Effector memory CD8-positive, alpha-beta T cell (primary cell): Measurements from ENCODE around the gene APOL3.
"Not testable (repeated sequence)": the region's sequence is repeated elsewhere in the genome, so short reads cannot be mapped to it uniquely, and the experiment has no call there.

Source experiments
- ATAC-seq: fragments of 150-1000 bp; cut with Tn5 transposase; replicated peaks from 2 replicates; pipeline ENCODE4 v1.10.0; 2021; ENCODE audit warnings: mild to moderate bottlenecking, moderate library complexity
- DNase-seq, 3 experiments: peaks; one replicate each; pipeline ENCODE4 v3.0.0; 2021
- H3K27ac Mint-ChIP-seq, 2 donors: one replicate each; pipeline ENCODE4 v1.8.0; 2022; ENCODE audit warnings: mild to moderate bottlenecking in 2 of 2, mixed read lengths in 2 of 2, moderate library complexity in 2 of 2
- H3K27me3 Mint-ChIP-seq, 2 donors: one replicate each; pipeline ENCODE4 v1.8.0; 2022; ENCODE audit warnings: mixed read lengths in 2 of 2
- H3K36me3 Mint-ChIP-seq: one replicate; pipeline ENCODE4 v1.8.0; 2022; ENCODE audit warnings: mild to moderate bottlenecking, moderate library complexity, mixed read lengths; ENCODE audit not compliant: insufficient read depth
- H3K4me1 Mint-ChIP-seq, 2 donors: one replicate each; pipeline ENCODE4 v1.8.0; 2022; ENCODE audit warnings: low read depth in 2 of 2, mixed read lengths in 2 of 2
- H3K4me3 Mint-ChIP-seq, 2 donors: one replicate each; pipeline ENCODE4 v1.8.0; 2022; ENCODE audit warnings: mild to moderate bottlenecking in 2 of 2, mixed read lengths in 2 of 2, moderate library complexity in 2 of 2
- H3K9me3 Mint-ChIP-seq, 2 donors: one replicate each; pipeline ENCODE4 v1.8.0; 2022; ENCODE audit warnings: mixed read lengths in 2 of 2

APOL3 gene

DNA sequence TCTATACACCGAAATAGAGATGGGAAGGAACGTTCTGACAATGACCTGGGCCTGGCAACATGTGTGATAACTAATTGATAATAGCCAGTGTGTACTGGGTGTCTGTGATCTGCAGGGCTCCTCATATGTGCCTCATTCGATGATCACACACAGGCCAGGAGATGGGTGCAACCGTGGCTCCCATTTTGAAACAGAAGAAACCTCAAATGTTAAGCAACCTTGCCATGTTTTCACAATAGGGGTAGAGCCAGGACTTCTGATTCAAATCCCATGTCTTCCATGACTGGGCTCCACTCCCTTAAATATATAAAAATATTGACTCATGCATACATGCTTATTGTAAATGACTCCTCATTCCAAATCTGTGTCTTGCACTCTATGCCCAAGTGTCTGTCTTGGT is 11.1 kb downstream of the APOL3 start:
- DNase-seq: no peak
- Mint-ChIP-seq H3K36me3 (peaks cover 87% of the 10 kb centered on the region), H3K27ac (peak overlapping the region; percentile 96 to 98), H3K4me1 (peaks cover 56 to 58% of the 10 kb centered on the region in 2 donors), H3K9me3 (no peaks in the 10 kb centered on the region), H3K27me3 (no peaks in the 10 kb centered on the region), H3K4me3 (no peak overlapping the region)
- no peak for ATAC-seq

DNA sequence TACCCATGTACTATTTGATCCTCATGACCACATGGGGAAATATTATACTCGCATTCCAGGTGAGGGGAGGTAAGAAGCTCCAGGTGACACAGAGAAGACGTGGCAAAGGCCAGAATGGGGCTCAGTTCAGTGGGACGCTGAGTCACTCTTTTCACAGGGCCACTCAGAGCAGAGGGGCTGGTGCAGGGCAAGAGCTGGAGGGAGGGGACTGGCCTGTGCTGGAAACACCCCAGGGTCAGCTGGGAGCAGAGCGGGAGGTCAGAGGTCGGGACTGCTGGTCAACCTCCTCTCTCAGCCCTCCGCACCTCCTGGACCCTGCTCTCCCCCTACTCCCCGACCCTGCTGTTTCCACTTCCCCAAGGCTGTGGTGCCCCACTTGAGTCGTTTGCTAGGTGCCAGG is 12.1 kb downstream of the APOL3 start:
- Mint-ChIP-seq H3K27ac (peak overlapping the region; percentile 75 to 98), H3K9me3 (no peaks in the 10 kb centered on the region), H3K36me3 (peaks cover 89% of the 10 kb centered on the region), H3K4me3 (peak overlapping the region in 1 of 2 donors; percentile 10), H3K27me3 (no peaks in the 10 kb centered on the region), H3K4me1 (peaks cover 51 to 53% of the 10 kb centered on the region in 2 donors)
- no peak for DNase-seq
- no peak for ATAC-seq

DNA sequence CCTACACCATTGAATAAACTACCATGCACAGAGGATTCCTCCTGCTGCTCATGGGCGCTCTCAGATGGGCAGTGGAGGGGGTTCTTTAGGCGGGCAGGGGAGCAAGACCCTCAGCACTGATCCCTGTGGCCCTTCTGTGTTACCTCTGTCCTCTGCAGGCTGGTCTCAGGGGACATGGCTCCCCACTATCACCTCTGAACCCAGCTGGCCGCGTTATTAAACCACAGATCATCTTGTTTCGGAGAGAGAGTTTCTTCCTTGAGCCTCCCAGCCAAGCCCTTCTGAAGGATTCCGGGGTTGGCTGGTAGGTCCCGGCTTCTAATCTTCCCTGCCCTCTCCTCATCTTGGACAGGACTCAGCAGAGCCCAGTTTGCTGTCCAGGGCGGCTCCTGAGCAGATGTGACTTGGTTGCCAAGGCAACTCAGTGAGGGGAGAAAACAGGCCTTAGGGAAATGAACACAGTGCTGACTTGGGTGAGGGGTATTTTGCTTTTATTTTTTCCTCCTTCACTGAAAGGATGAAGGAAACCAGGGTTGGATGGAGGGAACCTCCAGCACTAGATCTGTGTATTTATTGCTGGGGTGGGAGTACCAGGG is 13.3 kb downstream of the APOL3 start:
- peak overlapping the region; percentile 75 to 98 for H3K27ac Mint-ChIP-seq
- H3K4me1 Mint-ChIP-seq: peaks cover 43 to 57% of the 10 kb centered on the region in 2 donors
- ATAC-seq: no peak
- peaks cover 97% of the 10 kb centered on the region for H3K36me3 Mint-ChIP-seq
- H3K27me3 Mint-ChIP-seq: no peaks in the 10 kb centered on the region
- H3K9me3 Mint-ChIP-seq: no peaks in the 10 kb centered on the region
- no peak overlapping the region for H3K4me3 Mint-ChIP-seq
- DNase-seq: no peak

DNA sequence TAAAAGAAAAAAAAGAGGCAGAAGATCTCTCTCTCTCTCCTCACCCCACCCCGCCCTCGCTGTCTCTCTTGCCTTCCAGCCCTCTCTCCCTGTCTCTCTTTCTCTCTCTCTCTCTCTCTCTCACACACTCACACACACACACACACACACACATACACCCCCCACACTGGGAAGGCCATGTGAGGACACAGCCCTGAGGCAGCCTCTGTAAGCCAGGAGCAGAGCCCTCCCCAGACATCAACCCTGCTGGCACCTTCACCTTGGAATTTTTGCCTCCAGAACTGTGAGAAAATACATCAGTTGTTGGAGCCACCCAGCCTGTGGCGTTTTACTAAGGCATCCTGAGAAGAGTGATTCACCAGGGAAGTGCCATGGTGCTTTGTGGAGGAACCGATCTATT is 14.7 kb downstream of the APOL3 start:
- Mint-ChIP-seq H3K36me3 (peaks cover 97% of the 10 kb centered on the region), H3K4me1 (peaks cover 29 to 50% of the 10 kb centered on the region in 2 donors), H3K27ac (peak overlapping the region; percentile 14 to 55), H3K27me3 (no peaks in the 10 kb centered on the region), H3K4me3 (no peak overlapping the region), H3K9me3 (no peaks in the 10 kb centered on the region)
- ATAC-seq: no peak
- DNase-seq: no peak

DNA sequence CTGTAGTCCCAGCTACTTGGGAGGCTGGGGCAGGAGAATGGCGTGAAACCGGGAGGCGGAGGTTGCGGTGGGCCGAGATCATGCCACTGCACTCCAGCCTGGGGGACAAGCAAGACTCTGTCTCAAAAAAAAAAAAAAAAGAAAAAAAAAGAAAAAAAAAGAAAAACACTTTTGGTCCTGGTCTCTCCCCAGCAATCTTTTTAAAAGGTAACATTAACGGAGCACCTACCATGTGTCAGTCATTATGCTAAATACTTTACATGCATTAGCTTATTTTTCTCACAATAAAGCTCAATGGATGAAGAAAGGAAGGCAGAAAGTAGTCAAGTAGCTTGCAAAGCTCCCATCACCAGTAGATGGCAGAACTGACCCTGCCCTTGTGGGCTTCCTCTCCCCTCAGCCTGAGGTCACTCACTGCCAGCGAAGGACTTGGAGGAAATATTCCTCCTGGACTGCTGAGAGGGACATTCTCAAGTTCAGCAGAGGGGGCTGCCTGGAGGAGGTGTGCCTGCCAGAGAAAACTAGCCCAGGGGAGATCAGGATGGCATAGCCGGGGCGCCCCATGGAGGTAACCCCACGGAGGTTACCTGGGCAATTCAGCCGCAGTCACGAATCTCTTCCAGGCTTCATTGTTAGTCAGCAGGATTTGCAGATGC is 15.5 kb downstream of the APOL3 start:
- Mint-ChIP-seq H3K27me3 (no peaks in the 10 kb centered on the region), H3K27ac (peak overlapping the region; percentile 14 to 86), H3K36me3 (peaks cover 97% of the 10 kb centered on the region), H3K9me3 (no peaks in the 10 kb centered on the region), H3K4me1 (peaks cover 21 to 46% of the 10 kb centered on the region in 2 donors), H3K4me3 (peak overlapping the region in 1 of 2 donors; percentile 17)
- ATAC-seq (peak; percentile 60), DNase-seq (no peak)

DNA sequence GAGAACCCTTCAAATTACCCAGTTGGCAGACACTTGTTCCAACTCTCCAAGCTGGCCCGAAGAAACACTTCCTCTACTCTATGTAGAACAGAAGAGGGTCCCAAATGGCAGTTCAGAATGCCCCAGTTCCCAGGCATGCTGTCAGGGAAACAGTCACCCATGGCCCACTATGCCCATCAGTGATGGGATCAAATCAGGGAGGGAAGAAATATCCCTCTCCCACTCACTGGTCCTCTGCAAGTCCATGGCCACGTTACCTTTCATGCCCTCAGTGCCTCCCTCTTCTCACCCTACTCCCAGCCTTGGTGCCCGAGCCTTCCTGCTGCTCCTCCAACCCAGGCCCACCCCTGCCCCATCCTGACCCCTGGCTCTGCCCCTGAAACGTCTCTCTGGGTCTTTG is 16.6 kb downstream of the APOL3 start:
- Mint-ChIP-seq H3K27ac (peak overlapping the region; percentile 64 to 86), H3K27me3 (no peaks in the 10 kb centered on the region), H3K9me3 (no peaks in the 10 kb centered on the region), H3K4me3 (no peak overlapping the region), H3K4me1 (peaks cover 17 to 41% of the 10 kb centered on the region in 2 donors), H3K36me3 (peaks cover 93% of the 10 kb centered on the region)
- ATAC-seq (no peak), DNase-seq (no peak)

DNA sequence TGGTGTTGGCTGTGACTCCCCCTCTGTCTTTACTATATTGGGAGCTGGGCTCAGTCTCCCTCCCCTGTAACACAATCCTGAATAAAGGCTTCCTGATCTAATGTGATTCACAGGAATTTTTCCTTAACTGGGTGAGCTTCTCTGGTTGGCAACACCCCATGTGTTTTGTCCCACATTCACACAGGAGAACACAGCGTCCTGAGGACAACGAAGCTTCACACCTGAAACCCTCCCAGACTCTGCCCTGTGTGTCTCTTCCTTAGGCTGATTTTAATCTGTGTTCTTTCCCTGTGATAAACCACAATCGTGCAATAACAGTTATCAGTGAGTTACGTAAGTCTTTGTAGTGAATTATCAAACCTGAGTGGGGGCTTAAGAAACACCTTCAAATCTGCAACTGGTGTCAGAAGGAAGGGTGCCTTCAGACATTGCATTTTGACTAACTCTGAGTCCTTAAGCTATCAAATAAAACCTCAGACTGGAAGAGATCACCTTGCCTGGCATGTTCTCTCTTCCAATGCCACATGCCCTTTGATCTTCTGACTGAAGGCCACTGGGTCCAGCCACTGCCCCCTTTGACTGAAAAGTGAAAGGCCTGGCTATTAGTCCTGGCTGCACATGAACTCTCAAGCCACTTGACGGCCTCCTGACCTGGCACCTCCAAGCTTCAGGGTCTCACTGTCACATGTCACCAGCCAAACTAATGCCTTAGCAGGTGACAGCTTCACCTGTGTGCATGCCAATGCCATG is 17.3 kb downstream of the APOL3 start:
- DNase-seq: no peak
- H3K36me3 Mint-ChIP-seq: peaks cover 86% of the 10 kb centered on the region
- ATAC-seq: peak; percentile 22
- H3K4me3 Mint-ChIP-seq: no peak overlapping the region
- H3K27ac Mint-ChIP-seq: peak overlapping the region; percentile 60 to 86
- no peaks in the 10 kb centered on the region for H3K9me3 Mint-ChIP-seq
- peaks cover 17 to 37% of the 10 kb centered on the region in 2 donors for H3K4me1 Mint-ChIP-seq
- no peaks in the 10 kb centered on the region for H3K27me3 Mint-ChIP-seq

DNA sequence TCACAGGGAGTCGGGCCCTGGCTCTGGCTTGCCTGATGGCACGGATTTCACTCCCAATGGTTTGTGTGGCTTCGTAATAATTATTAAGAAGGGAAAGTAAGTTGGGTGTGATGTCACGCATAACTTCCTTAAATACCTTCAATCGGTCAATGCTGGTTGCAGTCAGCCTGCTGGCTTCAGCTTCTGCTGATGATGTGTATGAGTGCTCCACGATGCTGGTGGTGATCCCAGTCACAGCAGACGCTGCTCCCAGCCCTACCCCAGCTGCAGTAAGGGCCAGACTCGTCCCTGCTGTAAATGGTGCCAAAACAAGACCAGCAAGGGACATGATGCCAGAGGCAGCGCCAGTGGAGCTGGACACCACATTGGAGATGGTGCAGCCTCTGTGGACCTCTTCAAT is 19.1 kb downstream of the APOL3 start:
- ATAC-seq: no peak
- no peak for DNase-seq
- Mint-ChIP-seq H3K4me3 (no peak overlapping the region), H3K27ac (peak overlapping the region; percentile 60 to 86), H3K9me3 (no peaks in the 10 kb centered on the region), H3K36me3 (peaks cover 69% of the 10 kb centered on the region), H3K4me1 (peaks cover 9 to 33% of the 10 kb centered on the region in 2 donors), H3K27me3 (no peaks in the 10 kb centered on the region)

DNA sequence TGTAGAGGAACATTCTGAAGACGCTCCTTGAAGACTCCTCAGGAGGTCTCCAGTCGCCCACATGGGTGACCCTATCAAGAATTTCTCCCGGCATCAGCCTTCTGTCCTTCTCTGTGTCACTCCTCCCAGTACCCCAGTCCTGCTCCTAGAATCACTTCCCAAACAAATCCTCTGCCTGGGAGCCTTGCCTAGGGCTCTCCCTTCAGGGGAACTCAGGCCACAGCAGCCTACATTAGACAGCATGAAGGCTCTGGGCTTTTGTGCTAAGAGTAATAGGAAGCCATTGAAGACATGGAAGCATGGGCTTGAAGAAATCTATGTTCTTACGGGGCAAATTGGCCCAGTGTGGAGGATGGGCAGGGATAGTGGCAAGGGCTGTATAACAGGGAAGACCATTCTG is 21.8 kb downstream of the APOL3 start:
- H3K27ac Mint-ChIP-seq: peak overlapping the region; percentile 74 to 85
- H3K4me1 Mint-ChIP-seq: peaks cover 0 to 28% of the 10 kb centered on the region in 2 donors
- ATAC-seq: not testable (repeated sequence)

DNA sequence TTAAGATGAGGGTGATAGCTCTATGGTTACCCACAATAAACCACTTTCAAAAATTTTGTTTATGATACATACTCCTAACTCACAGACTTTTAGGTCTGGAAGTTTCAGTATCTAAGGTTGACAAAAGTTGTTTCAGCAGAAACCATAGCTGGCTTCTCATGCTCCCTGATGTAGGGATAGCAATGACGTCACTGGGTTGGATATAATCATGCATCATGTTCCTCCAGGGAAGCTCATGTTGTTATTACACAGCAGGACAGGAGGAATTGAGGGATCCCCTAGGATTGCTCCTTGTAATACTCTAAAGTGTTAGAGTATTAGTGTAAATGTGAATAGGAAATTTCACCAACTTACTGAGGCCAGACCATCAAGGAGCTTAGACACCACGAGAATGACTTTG is 23.6 kb downstream of the APOL3 start:
- Mint-ChIP-seq H3K9me3 (no peaks in the 10 kb centered on the region), H3K27me3 (no peaks in the 10 kb centered on the region), H3K4me1 (peaks cover 0 to 26% of the 10 kb centered on the region in 2 donors), H3K36me3 (peaks cover 28% of the 10 kb centered on the region), H3K4me3 (no peak overlapping the region), H3K27ac (peak overlapping the region; percentile 57 to 71)
- no peak for DNase-seq
- no peak for ATAC-seq

More for the DNA sequence above, 21.8 kb downstream of the APOL3 start:
- H3K4me3 Mint-ChIP-seq, DNase-seq, H3K9me3 Mint-ChIP-seq, H3K27me3 Mint-ChIP-seq: not testable (repeated sequence)
- H3K36me3 Mint-ChIP-seq: peaks cover 43% of the 10 kb centered on the region

DNA sequence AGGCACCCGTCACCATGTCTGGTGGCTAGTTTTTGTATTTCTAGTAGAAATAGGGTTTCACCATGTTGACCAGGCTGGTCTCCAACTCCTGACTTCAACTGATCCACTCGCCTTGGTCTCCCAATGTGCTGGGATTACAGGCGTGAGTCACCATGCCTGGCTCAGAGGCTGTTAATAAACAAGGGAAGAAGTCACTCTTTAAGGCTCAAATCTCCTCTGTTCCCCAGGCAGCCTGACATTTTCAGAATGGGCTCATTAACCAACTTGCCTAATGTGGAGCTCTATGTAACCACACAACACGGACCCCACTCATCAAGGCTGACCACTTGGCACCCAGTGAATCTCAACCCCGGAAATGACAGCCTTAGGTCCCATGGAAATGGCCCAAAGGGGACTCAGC is 24.1 kb downstream of the APOL3 start:
- no peaks in the 10 kb centered on the region for H3K27me3 Mint-ChIP-seq
- ATAC-seq: no peak

DNA sequence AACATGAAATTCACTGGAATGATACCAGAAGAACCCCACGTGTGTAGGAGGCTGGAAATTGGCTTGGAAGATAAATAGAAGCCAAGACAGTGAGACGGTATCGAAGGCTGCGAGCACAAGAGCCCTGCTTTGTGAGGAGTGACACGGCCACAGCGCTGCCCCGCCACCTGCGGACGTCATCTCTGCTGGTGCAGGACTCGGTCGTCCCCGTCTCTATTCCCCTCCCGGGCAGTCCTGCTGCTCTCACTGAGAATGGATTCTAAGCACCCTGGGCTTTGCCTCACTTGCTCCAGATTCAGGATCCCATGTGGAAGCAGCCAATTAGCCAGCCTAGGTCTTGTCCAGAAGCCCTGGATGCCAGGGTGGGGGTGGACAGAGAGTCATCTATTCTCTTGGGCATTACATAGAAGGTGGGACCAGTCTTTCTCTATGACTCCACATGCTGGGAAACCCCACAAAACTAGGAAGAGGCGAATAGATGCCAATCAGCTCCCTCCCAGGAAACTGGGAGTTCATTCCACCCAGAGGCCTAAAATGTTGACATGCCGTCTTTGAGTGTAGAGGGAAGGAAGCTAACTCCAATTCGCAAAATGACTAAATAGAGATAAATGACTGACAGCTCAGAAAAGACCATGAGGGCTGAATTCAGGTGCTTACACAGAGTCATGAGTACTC is 25.1 kb downstream of the APOL3 start:
- Mint-ChIP-seq H3K9me3 (no peaks in the 10 kb centered on the region), H3K4me3 (no peak overlapping the region), H3K36me3 (peaks cover 21% of the 10 kb centered on the region), H3K27ac (peak overlapping the region; percentile 64 to 71), H3K4me1 (peaks cover 0 to 23% of the 10 kb centered on the region in 2 donors), H3K27me3 (no peaks in the 10 kb centered on the region)
- DNase-seq (no peak), ATAC-seq (no peak)

More for the DNA sequence above, 24.1 kb downstream of the APOL3 start:
- peaks cover 28% of the 10 kb centered on the region for H3K36me3 Mint-ChIP-seq
- H3K9me3 Mint-ChIP-seq: no peaks in the 10 kb centered on the region
- H3K4me3 Mint-ChIP-seq: no peak overlapping the region
- DNase-seq: no peak
- H3K27ac Mint-ChIP-seq: peak overlapping the region in 1 of 2 donors; percentile 23
- H3K4me1 Mint-ChIP-seq: peaks cover 0 to 28% of the 10 kb centered on the region in 2 donors

DNA sequence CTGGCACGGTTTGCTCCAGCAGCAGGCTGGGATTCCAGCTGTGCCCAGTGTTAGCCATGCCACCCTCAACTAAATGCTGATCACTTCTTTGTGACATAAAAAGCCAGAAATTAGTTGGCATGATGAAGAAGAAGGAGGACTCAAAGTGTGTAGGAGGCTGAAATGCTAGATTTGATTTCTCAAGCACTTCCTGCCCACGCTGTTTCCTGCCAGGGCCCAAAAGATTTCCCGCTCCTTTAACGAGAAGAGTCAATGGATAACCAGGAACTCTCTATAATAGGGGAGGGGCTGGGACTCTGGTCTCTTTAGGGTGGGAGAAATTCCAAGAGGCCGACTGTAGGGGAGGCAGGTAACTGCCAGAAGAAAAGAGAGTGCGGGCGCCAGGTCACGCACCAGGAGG is 26.4 kb downstream of the APOL3 start:
- no peak for DNase-seq
- Mint-ChIP-seq H3K4me3 (no peak overlapping the region), H3K9me3 (no peaks in the 10 kb centered on the region), H3K27ac (no peak overlapping the region), H3K4me1 (peaks cover 0 to 19% of the 10 kb centered on the region in 2 donors), H3K27me3 (no peaks in the 10 kb centered on the region), H3K36me3 (peaks cover 11% of the 10 kb centered on the region)
- ATAC-seq: no peak
